Erythroblast (primary cell): ENCODE results near the gene CFLAR.

Experiments
- GATA1 ChIP-seq: IDR thresholded peaks from 2 replicates; pipeline ENCODE4 v1.6.1; 2011; ENCODE audit warnings: low read depth, mild to moderate bottlenecking, control low read depth, low read length, moderate library complexity
- POLR2A ChIP-seq: IDR thresholded peaks from 2 replicates; pipeline ENCODE4 v1.6.1; 2011; ENCODE audit warnings: mild to moderate bottlenecking, low read length

GRCh38 chr2:201152517-201152916 lies 36.6 kb downstream of the CFLAR start:
- TF ChIP-seq POLR2A (no peak), GATA1 (no peak)
